Camera-type eye (tissue), 1 donor: ENCODE results near the gene USP34. TPM values are rescaled to one million over a fixed set of nuclear protein-coding genes. Genes with fewer than 3 reads are reported as not detected.

ENCODE experiments used
- total RNA-seq: library from RNA; depleted of rRNA; stranded (reverse); fragments of >200 nt; gene quantifications from one replicate; pipeline ENCODE4 v1.2.3, GENCODE V29; 2014

USP34 gene, protein sequence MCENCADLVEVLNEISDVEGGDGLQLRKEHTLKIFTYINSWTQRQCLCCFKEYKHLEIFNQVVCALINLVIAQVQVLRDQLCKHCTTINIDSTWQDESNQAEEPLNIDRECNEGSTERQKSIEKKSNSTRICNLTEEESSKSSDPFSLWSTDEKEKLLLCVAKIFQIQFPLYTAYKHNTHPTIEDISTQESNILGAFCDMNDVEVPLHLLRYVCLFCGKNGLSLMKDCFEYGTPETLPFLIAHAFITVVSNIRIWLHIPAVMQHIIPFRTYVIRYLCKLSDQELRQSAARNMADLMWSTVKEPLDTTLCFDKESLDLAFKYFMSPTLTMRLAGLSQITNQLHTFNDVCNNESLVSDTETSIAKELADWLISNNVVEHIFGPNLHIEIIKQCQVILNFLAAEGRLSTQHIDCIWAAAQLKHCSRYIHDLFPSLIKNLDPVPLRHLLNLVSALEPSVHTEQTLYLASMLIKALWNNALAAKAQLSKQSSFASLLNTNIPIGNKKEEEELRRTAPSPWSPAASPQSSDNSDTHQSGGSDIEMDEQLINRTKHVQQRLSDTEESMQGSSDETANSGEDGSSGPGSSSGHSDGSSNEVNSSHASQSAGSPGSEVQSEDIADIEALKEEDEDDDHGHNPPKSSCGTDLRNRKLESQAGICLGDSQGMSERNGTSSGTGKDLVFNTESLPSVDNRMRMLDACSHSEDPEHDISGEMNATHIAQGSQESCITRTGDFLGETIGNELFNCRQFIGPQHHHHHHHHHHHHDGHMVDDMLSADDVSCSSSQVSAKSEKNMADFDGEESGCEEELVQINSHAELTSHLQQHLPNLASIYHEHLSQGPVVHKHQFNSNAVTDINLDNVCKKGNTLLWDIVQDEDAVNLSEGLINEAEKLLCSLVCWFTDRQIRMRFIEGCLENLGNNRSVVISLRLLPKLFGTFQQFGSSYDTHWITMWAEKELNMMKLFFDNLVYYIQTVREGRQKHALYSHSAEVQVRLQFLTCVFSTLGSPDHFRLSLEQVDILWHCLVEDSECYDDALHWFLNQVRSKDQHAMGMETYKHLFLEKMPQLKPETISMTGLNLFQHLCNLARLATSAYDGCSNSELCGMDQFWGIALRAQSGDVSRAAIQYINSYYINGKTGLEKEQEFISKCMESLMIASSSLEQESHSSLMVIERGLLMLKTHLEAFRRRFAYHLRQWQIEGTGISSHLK (N-terminal part only)
- 261 TPM for total RNA-seq

GRCh38 chr2:61470965-61471904 is at the start of gene USP34:
Gene USP34, minus strand, starts transcription at chr2:61471087. Its CDS starts 395 bp downstream, at chr2:61470692.

DNA sequence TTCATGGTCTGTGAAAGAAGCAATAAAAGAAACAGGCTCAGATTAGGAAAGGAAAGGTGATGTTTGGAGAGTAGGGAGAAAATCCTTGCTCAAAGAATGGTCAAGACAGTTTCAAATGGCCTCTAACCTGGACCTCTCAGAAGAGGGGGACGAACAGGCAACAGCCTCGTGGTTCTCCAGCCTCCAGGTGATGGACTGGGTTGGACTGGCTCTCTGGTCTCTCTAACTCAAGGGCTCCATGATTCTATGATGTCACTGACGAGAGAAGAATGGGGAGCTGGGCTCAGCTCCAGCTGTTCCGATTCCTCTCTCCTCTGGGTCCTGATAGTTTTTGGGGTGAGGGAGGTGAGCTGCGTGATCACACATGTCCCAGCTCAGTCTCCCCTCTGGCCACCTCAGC is 309.0 kb downstream of the USP34 start, which contains the start of gene C2orf74:
C2orf74 (plus strand) TSS at position 301 of the 400 bp plus-strand sequence. CDS start 327 bp downstream, outside the sequence.

Other genes with a start within 250 kb of the USP34 start
- gene XPO1, start 67.3 kb upstream of the USP34 start, total RNA-seq = 480 TPM